ENCODE results near the gene RALGAPA2. TPM values are rescaled to one million over a fixed set of nuclear protein-coding genes. Genes with fewer than 3 reads are reported as not detected.

The RALGAPA2 gene
- total RNA-seq, 1 experiment from 2014 or later = 13.4 TPM

GRCh38 chr20:20679316-20679715, 33.1 kb downstream of the RALGAPA2 start:
- H3K4me1 ChIP-seq (ENCODE audit: control insufficient read depth, insufficient read depth, low read length) = no peaks in the 10 kb centered on the region
- POLR2A ChIA-PET = no interaction called here
- intact Hi-C loops (cut with micrococcal nuclease; ENCODE audit: unreplicated experiment) = no loop called here

GRCh38 chr20:20677186-20677585, 35.3 kb downstream of the RALGAPA2 start:
- no peak for TF ChIP-seq SIN3A (IDR thresholded peaks at IDR 0.05; ENCODE audit: borderline replicate concordance, insufficient read depth, low read depth, low read length)
- no peak for TF ChIP-seq CTCF (IDR thresholded peaks at IDR 0.05)
- TF ChIP-seq POLR2AphosphoS5 (IDR thresholded peaks at IDR 0.05; ENCODE audit: low read depth, low read length) = no peak
- TF ChIP-seq TCF7L2 (IDR thresholded peaks at IDR 0.05; ENCODE audit: low read depth, low read length) = no peak
- TF ChIP-seq REST (IDR thresholded peaks at IDR 0.05; ENCODE audit: insufficient read depth in 1 of 2, low read depth in 2 of 2, low read length in 1 of 2) = no peak
- no peak overlapping the region for H3K4me3 ChIP-seq (ENCODE audit: low read depth in 2 of 2, low read length in 2 of 2)
- no peaks in the 10 kb centered on the region for H3K27me3 ChIP-seq (ENCODE audit: control insufficient read depth, insufficient read depth, low read length)
- no peaks in the 10 kb centered on the region for H3K36me3 ChIP-seq (ENCODE audit: control insufficient read depth, insufficient read depth, low read length)
- in situ Hi-C loops (cut with HindIII; ENCODE audit: low pct_unique_long_range_greater_than_20kb, low sequenced_read_pairs) (no loop called here), intact Hi-C loops (cut with micrococcal nuclease; ENCODE audit: unreplicated experiment) (no loop called here)
- POLR2A ChIA-PET = no interaction called here
- DNase-seq (ENCODE audit: low read depth, low spot score) (no peak), ATAC-seq (no peak)
- H3K9me3 ChIP-seq (ENCODE audit: control insufficient read depth, insufficient read depth, low read depth, low read length) = no peaks in the 10 kb centered on the region
- no peaks in the 10 kb centered on the region for H3K4me1 ChIP-seq (ENCODE audit: control insufficient read depth, insufficient read depth, low read length)
- BruUV-seq (replicated peaks) = no TSS peak
- no peak overlapping the region for H3K27ac ChIP-seq (ENCODE audit: low read length)
- CTCF ChIA-PET = no interaction called here

More at GRCh38 chr20:20679316-20679715, 33.1 kb downstream of the RALGAPA2 start:
- in situ Hi-C loops (cut with HindIII; ENCODE audit: low pct_unique_long_range_greater_than_20kb, low sequenced_read_pairs) = no loop called here
- DNase-seq (ENCODE audit: low read depth, low spot score) (no peak), ATAC-seq (no peak)
- Histone ChIP-seq H3K9me3 (ENCODE audit: control insufficient read depth, insufficient read depth, low read depth, low read length) (no peaks in the 10 kb centered on the region), H3K27me3 (ENCODE audit: control insufficient read depth, insufficient read depth, low read length) (no peaks in the 10 kb centered on the region), H3K36me3 (ENCODE audit: control insufficient read depth, insufficient read depth, low read length) (no peaks in the 10 kb centered on the region), H3K27ac (ENCODE audit: low read length) (no peak overlapping the region), H3K4me3 (ENCODE audit: low read depth in 2 of 2, low read length in 2 of 2) (no peak overlapping the region)
- CTCF ChIA-PET = no interaction called here
- BruUV-seq (replicated peaks) = no TSS peak
- TF ChIP-seq CTCF (IDR thresholded peaks at IDR 0.05) (no peak), SIN3A (IDR thresholded peaks at IDR 0.05; ENCODE audit: borderline replicate concordance, insufficient read depth, low read depth, low read length) (no peak)

All from Panc1 (cell line).